ENCODE data around the gene TOE1. TPM values are rescaled to one million over a fixed set of nuclear protein-coding genes. Genes with fewer than 3 reads are reported as not detected.
"Not testable (repeated sequence)": the region's sequence is repeated elsewhere in the genome, so short reads cannot be mapped to it uniquely, and the experiment has no call there.

TOE1 gene
- 10 to 100 TPM in 2 of 6 donors, 1 to 10 TPM in 4; 5.4 to 16.6 (median 9.1) TPM for total RNA-seq

GRCh38 chr1:45339789-45340558 lies at the start of gene TOE1, which contains the start of gene MUTYH:
Gene TOE1 (plus strand): TSS chr1:45340170. CDS start chr1:45340253, 83 bp downstream.
Gene MUTYH (minus strand): TSS chr1:45340440. CDS start chr1:45334505, 5,935 bp downstream.
- DNase-seq (peak; percentile 95 to 98), ATAC-seq (ENCODE audit: low FRiP score in 2 of 2) (peak; percentile 96 to 98)
- TF ChIP-seq POLR2A (IDR thresholded peaks at IDR 0.05) (peak in 2 of 4 donors; percentile 73 to 82), CTCF (IDR thresholded peaks at IDR 0.05) (peak in 1 of 6 experiments; percentile 11), EP300 (IDR thresholded peaks at IDR 0.05) (peak in 1 of 4 donors; percentile 27), POLR2AphosphoS5 (IDR thresholded peaks at IDR 0.05) (peak; percentile 71 to 89)
- 1 to 3% methylated on average over 12 to 22 of the region's 70 CpGs for WGBS, 2 donors
- peaks cover 14 to 34% (median 32%) of the 10 kb centered on the region in 4 donors for H3K36me3 ChIP-seq
- peak within 1 kb of the TSS; percentile 69 to 92 (median 82) for H3K4me3 ChIP-seq
- H3K4me1 ChIP-seq: peaks cover 20 to 30% (median 24%) of the 10 kb centered on the region in 4 donors
- H3K9me3 ChIP-seq: no peaks in the 10 kb centered on the region
- no peaks in the 10 kb centered on the region for H3K27me3 ChIP-seq
- peak within 1 kb of the TSS; percentile 93 to 98 (median 97) for H3K27ac ChIP-seq

- H3K4me3 ChIP-seq; H3K27ac ChIP-seq; DNase-seq; H3K36me3 ChIP-seq; H3K27me3 ChIP-seq; H3K9me3 ChIP-seq; H3K4me1 ChIP-seq; ATAC-seq (ENCODE audit: low FRiP score in 2 of 2): not testable (repeated sequence)
- WGBS, 2 donors: 76 to 80% methylated on average over 6 of the region's 6 CpGs
These were observed 49.0 kb upstream of the TOE1 start for GRCh38 chr1:45291002-45291401.

GRCh38 chr1:45291716-45292115 lies 48.3 kb upstream of the TOE1 start:
- no peak for ATAC-seq (ENCODE audit: low FRiP score in 2 of 2)
- WGBS, 2 donors: 74 to 79% methylated on average over 2 of the region's 2 CpGs

GRCh38 chr1:45297666-45298356 lies 42.2 kb upstream of the TOE1 start:
- Histone ChIP-seq H3K4me1 (peaks cover 0 to 3% (median 2%) of the 10 kb centered on the region in 4 donors), H3K27ac (no peak overlapping the region), H3K27me3 (no peaks in the 10 kb centered on the region), H3K4me3 (no peak overlapping the region), H3K36me3 (no peaks in the 10 kb centered on the region), H3K9me3 (no peaks in the 10 kb centered on the region)
- DNase-seq (no peak), ATAC-seq (ENCODE audit: low FRiP score in 2 of 2) (no peak)
- TF ChIP-seq POLR2A (IDR thresholded peaks at IDR 0.05): no peak
- TF ChIP-seq CTCF (IDR thresholded peaks at IDR 0.05): no peak
- TF ChIP-seq POLR2AphosphoS5 (IDR thresholded peaks at IDR 0.05): no peak
- no peak for TF ChIP-seq EP300 (IDR thresholded peaks at IDR 0.05)
- WGBS, 2 donors: 75 to 81% methylated on average over 8 of the region's 8 CpGs

More at GRCh38 chr1:45291716-45292115, 48.3 kb upstream of the TOE1 start:
- no peaks in the 10 kb centered on the region for H3K27me3 ChIP-seq
- no peak for TF ChIP-seq CTCF (IDR thresholded peaks at IDR 0.05)
- TF ChIP-seq POLR2A (IDR thresholded peaks at IDR 0.05): no peak
- no peak for TF ChIP-seq EP300 (IDR thresholded peaks at IDR 0.05)
- no peak for TF ChIP-seq POLR2AphosphoS5 (IDR thresholded peaks at IDR 0.05)
- H3K27ac ChIP-seq: no peak overlapping the region
- DNase-seq: no peak
- H3K36me3 ChIP-seq: no peaks in the 10 kb centered on the region
- no peaks in the 10 kb centered on the region for H3K4me1 ChIP-seq
- H3K9me3 ChIP-seq: no peaks in the 10 kb centered on the region
- H3K4me3 ChIP-seq: no peak overlapping the region

- no peak for ATAC-seq (ENCODE audit: low FRiP score in 2 of 2)
- Histone ChIP-seq H3K36me3 (no peaks in the 10 kb centered on the region), H3K4me3 (no peak overlapping the region), H3K27ac (no peak overlapping the region), H3K4me1 (peaks cover 2 to 8% (median 6%) of the 10 kb centered on the region in 4 donors), H3K9me3 (no peaks in the 10 kb centered on the region), H3K27me3 (no peaks in the 10 kb centered on the region)
- no peak for DNase-seq
- TF ChIP-seq POLR2A (IDR thresholded peaks at IDR 0.05): no peak
- no peak for TF ChIP-seq POLR2AphosphoS5 (IDR thresholded peaks at IDR 0.05)
- no peak for TF ChIP-seq EP300 (IDR thresholded peaks at IDR 0.05)
- TF ChIP-seq CTCF (IDR thresholded peaks at IDR 0.05): no peak
- 90% methylated on average over 1 of the region's 1 CpG; no CpG with 5 or more reads in 1 of the 2 donors for WGBS, 2 donors
These were observed 40.7 kb upstream of the TOE1 start for GRCh38 chr1:45299296-45299695.

Data from upper lobe of left lung (tissue), 6 donors.